ENCODE results near the gene LRCH4.
A peak's percentile ranks its signal among the peaks of the same experiment; 100 is the strongest.
"Not testable (repeated sequence)": the region's sequence is repeated elsewhere in the genome, so short reads cannot be mapped to it uniquely, and the experiment has no call there.

Gene LRCH4

DNA sequence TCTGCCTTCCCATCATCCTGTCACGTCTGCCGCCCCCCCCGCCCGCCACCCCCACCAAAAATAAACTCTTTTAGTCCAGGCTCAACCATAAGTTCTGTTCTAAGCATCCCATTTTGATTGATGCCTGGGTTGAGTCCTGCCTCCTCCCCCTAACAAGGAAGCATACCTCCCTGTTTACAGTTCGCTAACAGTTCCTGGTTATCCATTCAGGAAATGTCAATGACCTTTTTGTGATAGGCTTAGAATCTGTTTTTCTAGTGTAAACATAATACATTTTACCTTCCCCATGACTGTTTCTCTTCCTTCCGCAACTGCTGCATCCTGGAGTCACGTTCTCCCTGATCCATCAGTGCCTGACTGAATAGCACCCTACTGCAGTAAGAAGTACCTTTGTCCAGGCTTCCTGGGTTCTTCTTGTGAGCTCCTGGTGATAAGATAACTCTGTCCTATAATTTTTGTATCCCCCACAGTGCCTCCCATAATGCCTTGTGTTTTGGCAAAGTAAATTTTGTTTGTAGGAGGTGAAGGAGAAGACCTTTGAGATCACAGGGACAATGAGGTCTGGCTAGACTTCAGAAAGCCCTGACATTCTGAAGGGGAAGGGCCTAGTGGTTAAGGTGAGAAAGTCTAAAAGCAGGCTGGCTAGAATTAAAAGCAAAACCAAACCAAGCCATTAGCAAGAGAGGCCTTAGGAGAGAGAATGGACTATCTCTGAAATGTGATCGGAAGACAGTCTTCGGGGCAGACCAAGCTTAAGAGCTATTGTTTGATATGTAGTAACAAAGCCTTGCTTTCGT is 39.6 kb downstream of the LRCH4 start:
- peak; percentile 68 for DNase-seq (ENCODE audit: low read depth)
- TF ChIP-seq, protein P1, sequence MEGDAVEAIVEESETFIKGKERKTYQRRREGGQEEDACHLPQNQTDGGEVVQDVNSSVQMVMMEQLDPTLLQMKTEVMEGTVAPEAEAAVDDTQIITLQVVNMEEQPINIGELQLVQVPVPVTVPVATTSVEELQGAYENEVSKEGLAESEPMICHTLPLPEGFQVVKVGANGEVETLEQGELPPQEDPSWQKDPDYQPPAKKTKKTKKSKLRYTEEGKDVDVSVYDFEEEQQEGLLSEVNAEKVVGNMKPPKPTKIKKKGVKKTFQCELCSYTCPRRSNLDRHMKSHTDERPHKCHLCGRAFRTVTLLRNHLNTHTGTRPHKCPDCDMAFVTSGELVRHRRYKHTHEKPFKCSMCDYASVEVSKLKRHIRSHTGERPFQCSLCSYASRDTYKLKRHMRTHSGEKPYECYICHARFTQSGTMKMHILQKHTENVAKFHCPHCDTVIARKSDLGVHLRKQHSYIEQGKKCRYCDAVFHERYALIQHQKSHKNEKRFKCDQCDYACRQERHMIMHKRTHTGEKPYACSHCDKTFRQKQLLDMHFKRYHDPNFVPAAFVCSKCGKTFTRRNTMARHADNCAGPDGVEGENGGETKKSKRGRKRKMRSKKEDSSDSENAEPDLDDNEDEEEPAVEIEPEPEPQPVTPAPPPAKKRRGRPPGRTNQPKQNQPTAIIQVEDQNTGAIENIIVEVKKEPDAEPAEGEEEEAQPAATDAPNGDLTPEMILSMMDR (IDR thresholded peaks at IDR 0.05; ENCODE audit: low read depth, low read length, missing control alignments): no peak
- H3K4me3 ChIP-seq (ENCODE audit: low read depth, low read length): peak overlapping the region; percentile 46

DNA sequence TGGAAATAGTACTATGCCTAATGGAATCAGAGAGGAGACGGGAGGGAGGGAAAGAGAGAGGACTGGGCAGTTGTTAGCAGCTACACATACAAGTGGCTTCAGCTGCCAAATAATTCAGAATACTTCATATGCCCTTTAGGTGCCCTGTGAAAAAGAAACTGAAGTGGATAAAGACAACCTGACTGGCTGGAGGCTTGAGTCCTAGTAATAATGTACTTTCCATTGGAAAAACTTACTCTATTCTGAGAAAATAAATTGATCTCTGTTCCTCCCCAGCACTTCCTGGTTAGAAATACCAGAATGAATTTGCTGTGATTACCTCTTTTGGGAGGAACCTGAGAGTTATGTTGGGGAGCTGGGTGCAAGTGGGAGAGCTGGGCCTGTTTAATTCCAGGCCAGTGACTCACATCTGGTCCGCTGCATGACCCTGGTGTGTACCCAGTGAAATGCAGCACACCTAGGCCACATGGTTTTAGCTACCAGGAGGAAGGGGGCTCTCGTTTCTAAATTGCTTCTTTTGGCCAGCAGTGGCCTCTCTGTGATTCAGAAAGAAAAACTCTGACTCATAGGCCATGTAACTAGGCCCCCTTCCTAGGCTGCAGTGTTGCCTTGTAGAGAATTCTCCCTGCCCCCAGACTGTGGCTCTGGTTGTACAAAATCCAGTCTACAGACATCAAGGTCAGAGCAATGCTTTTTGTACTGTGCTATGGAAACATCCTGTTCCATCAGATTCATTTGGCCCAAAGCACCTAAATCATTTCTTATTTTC is 40.4 kb downstream of the LRCH4 start:
- TF ChIP-seq, protein P1 (IDR thresholded peaks at IDR 0.05; ENCODE audit: low read depth, low read length, missing control alignments): peak; percentile 23
- peak overlapping the region; percentile 46; the same call in 1 of the 2 replicates for H3K4me3 ChIP-seq (ENCODE audit: low read depth, low read length)
- peak; percentile 77 for DNase-seq (ENCODE audit: low read depth)

DNA sequence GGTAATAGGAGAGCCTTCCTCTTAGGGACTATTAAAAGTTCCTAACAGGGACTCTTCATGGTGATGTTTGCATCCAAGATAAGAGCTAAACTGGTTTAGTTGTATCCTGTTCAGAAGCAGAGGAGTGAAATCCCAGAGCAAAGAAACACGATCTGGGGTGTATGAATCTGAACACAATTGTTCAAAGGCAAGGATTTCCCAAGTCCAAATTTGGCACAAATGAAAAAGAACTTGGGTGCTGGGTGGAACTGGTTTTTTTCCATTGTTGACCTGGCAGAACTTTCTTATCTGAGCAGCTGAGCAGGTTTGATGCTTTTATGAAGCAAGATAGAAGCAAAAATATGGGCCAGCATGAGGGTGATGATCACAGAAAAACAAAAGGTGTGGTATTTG is 41.0 kb downstream of the LRCH4 start:
- no peak for DNase-seq (ENCODE audit: low read depth)
- H3K4me3 ChIP-seq (ENCODE audit: low read depth, low read length): peak overlapping the region; percentile 32; the same call in 1 of the 2 replicates
- TF ChIP-seq, protein P1 (IDR thresholded peaks at IDR 0.05; ENCODE audit: low read depth, low read length, missing control alignments): no peak

DNA sequence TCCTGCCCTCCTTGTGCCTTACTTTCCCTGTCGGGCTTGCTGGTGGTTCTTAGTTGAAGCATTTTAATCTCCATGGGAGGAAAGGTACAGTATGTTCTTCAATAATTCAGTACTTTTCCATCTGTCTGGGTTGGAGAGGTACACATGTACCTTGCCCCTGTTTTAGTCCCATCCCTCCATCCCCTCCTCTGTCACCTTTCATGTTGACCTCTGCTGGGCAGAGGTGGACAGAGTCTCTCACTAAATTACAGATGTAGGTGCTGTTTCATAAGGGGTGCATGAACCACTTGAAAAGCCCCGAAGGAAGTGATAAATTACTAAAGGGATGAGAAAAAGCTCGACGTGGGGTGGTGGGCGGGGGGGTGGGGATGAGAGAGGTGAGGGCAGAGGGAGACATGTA is 41.5 kb downstream of the LRCH4 start:
- TF ChIP-seq, protein P1 (IDR thresholded peaks at IDR 0.05; ENCODE audit: low read depth, low read length, missing control alignments): no peak
- H3K4me3 ChIP-seq (ENCODE audit: low read depth, low read length): peak overlapping the region; percentile 27; the same call in 1 of the 2 replicates

DNA sequence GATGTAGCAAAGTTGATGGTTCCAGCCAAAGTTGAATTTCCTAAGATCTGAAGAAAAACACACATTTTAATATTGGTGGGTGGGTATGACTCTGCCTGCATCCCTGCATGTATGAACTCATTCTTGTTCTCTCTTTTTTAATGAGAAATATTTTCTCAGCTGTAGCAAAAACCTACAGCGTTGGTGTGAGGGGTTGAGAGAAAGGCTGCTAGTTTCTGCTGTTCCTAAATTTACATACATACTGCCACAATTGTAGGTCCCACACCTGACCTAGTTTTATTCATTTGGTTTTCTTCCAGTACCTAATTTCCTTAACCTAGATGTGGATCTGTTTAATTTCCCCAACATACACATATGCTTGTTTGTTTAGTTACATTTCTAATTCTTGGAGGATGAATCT is 42.3 kb downstream of the LRCH4 start:
- TF ChIP-seq, protein P1 (IDR thresholded peaks at IDR 0.05; ENCODE audit: low read depth, low read length, missing control alignments): no peak
- peak overlapping the region; percentile 27; the same call in 1 of the 2 replicates for H3K4me3 ChIP-seq (ENCODE audit: low read depth, low read length)
- no peak for DNase-seq (ENCODE audit: low read depth)

More for the DNA sequence above, 41.5 kb downstream of the LRCH4 start:
- no peak for DNase-seq (ENCODE audit: low read depth)

DNA sequence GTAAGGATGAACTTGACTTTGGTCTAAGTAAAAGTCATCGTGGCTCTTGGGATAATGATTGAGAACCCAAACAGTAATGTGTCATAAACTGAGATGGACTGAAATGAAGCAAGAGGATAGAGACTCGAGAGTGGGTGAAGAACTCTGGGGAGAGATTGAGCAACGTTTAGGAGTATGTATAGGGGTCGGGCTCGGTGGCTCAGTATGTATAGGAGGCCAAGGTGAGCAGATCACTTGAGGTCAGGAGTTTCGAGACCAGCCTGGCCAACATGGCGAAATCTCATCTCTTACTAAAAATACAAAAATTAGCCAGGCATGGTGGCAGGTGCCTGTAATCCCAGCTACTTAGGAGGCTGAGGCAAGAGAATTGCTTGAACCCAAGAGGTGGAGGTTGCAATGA is 44.6 kb downstream of the LRCH4 start:
- not testable (repeated sequence) for DNase-seq (ENCODE audit: low read depth)
- H3K4me3 ChIP-seq (ENCODE audit: low read depth, low read length): peak overlapping the region; percentile 17; the same call in 1 of the 2 replicates

DNA sequence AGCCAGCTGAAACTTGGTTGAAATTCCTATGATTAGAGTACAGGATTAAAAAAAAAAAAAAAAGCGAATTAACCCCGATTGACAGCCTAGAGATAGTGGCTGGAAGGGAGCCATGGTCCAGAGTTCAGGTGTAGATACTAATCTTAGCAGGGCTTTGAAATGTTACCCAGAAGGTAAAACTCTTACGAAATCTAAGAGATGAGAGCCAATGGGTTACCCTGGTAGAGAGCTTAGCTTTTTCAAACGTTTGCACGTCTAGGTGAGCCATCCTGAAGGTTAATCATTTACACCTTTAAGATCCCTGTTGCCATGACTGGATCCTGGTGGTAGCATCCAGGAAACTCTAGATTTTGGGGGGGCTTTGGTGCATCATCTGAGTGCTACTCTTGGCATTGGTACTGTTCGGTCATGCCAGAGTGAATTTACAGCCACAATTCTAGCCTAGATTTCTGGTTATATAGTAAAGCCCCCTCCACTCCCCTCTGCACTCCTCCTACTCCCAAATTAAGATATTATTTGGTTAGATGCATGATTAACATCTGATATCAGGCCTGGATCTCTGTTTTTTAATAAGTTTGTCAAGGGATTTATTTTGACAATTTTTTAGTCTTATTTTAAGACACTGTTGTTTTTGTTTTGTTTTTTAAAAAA is 45.7 kb downstream of the LRCH4 start:
- no peak for DNase-seq (ENCODE audit: low read depth)
- H3K4me3 ChIP-seq (ENCODE audit: low read depth, low read length): peak overlapping the region; percentile 81
- TF ChIP-seq, protein P1 (IDR thresholded peaks at IDR 0.05; ENCODE audit: low read depth, low read length, missing control alignments): no peak
